K562 (cell line): ENCODE measurements around the gene SEMA6C. TPM values are rescaled to one million over a fixed set of nuclear protein-coding genes. Genes with fewer than 3 reads are reported as not detected.

Experiments used
- COPS2 ChIP-seq: fragments of 450-650 bp; conservative IDR thresholded peaks from 2 replicates; pipeline ENCODE4 v1.6.1; 2016; ENCODE audit warnings: mild to moderate bottlenecking, moderate library complexity
- MBD2 ChIP-seq: sonication (generic); IDR thresholded peaks from 2 replicates; pipeline ENCODE4 v1.6.1; 2016; ENCODE audit warnings: low read depth, borderline replicate concordance
- MTA3 ChIP-seq: fragments of 450-650 bp; formaldehyde crosslinking; IDR thresholded peaks from 2 replicates; pipeline ENCODE4 v1.6.1; 2017; ENCODE audit warnings: mild to moderate bottlenecking, borderline replicate concordance
- MXI1 ChIP-seq: IDR thresholded peaks from 2 replicates; pipeline ENCODE4 v1.6.1; 2011; ENCODE audit warnings: low read depth, mild to moderate bottlenecking, improper control_type of control experiment, low read length
- POLR2B ChIP-seq: fragments of 450-650 bp; IDR thresholded peaks from 2 replicates; pipeline ENCODE4 v1.6.1; 2018; ENCODE audit warnings: low read depth; ENCODE audit not compliant: partially characterized antibody
- RBM14 ChIP-seq: fragments of 200-400 bp; formaldehyde crosslinking; IDR thresholded peaks from 2 replicates; pipeline ENCODE4 v1.6.1; 2018; ENCODE audit warnings: low read depth, mild to moderate bottlenecking, low read length, moderate library complexity, borderline replicate concordance; ENCODE audit not compliant: insufficient read depth
- SAFB2 ChIP-seq: fragments of 200-400 bp; formaldehyde crosslinking; IDR thresholded peaks from 2 replicates; pipeline ENCODE4 v1.6.1; 2018; ENCODE audit warnings: borderline replicate concordance, low read length, low read depth, moderate library complexity; ENCODE audit not compliant: severe bottlenecking
- ZBTB1 ChIP-seq: sonication (generic); formaldehyde crosslinking; IDR thresholded peaks from 2 replicates; pipeline ENCODE4 v1.8.1; 2023; ENCODE audit warnings: missing genetic modification reagents, low read depth, mild to moderate bottlenecking, borderline replicate concordance
- ZNF263 ChIP-seq: sonication (generic); formaldehyde crosslinking; IDR thresholded peaks from 2 replicates; pipeline ENCODE4 v1.8.0; 2022; ENCODE audit warnings: mild to moderate bottlenecking, missing genetic modification reagents, borderline replicate concordance
- ZNF436 ChIP-seq: fragments of 250-450, 450-650 bp; sonication (Bioruptor Pico); formaldehyde crosslinking; IDR thresholded peaks from 2 replicates; pipeline ENCODE4 v1.7.0; 2020; ENCODE audit warnings: mild to moderate bottlenecking
- ZNF589 ChIP-seq: fragments of 200-800 bp; sonication (Bioruptor generic); IDR thresholded peaks from 2 replicates; pipeline ENCODE4 v1.6.1; 2016; ENCODE audit warnings: low read depth, missing genetic modification characterization, missing compliant biosample characterization
- ZNF830 ChIP-seq: fragments of 250-450 bp; sonication (Bioruptor Pico); IDR thresholded peaks from 2 replicates; pipeline ENCODE4 v1.5.0; 2021; ENCODE audit warnings: mild to moderate bottlenecking
- polyA plus RNA-seq, 8 experiments: library from polyadenylated mRNA; depleted of rRNA in 4 of 8; stranded (reverse) in 5 of 8; unstranded in 3 of 8; fragments of >200 nt; fragmentation: Nextera tagmentation in 2 of 8; fragmentation: Illumina TruSeq in 1 of 8; extraction: Ambion mirVana in 2 of 8; extraction: Trizol in 1 of 8; gene quantifications; 2 replicates each; pipeline versions ENCODE4 v1.2.1 to v1.2.3, GENCODE V29; 2011 to 2014; ENCODE audit warnings: inconsistent platforms in 1 of 8, missing spikeins in 1 of 8
- total RNA-seq, 7 experiments: library from RNA; depleted of rRNA in 6 of 7; stranded (reverse); fragments of >200 nt in 6 of 7; fragmentation: Illumina TruSeq in 2 of 7; extraction: Trizol in 2 of 7; gene quantifications; 2 replicates each; pipeline versions ENCODE4 v1.2.1 to v1.2.3, GENCODE V29; 2011 to 2021; ENCODE audit warnings: low replicate concordance in 1 of 7
- TF ChIP-seq, protein P1 (sequence below): IDR thresholded peaks from 2 replicates; pipeline ENCODE4 v1.6.1; 2011; ENCODE audit warnings: borderline replicate concordance, low read depth, mild to moderate bottlenecking, moderate library complexity, low read length; ENCODE audit not compliant: insufficient read depth, poor library complexity, severe bottlenecking
- TF ChIP-seq, protein P2 (sequence below): fragments of 450-650 bp; formaldehyde crosslinking; IDR thresholded peaks from 2 replicates; pipeline ENCODE4 v1.4.0; 2020; ENCODE audit warnings: mild to moderate bottlenecking, moderate library complexity
- TF ChIP-seq, protein P3 (sequence below): sonication (generic); formaldehyde crosslinking; IDR thresholded peaks from 2 replicates; pipeline ENCODE4 v1.8.0; 2022; ENCODE audit warnings: mild to moderate bottlenecking, low read depth, missing genetic modification reagents
- TF ChIP-seq, protein P4 (sequence below): fragments of 450-650 bp; IDR thresholded peaks from 2 replicates; pipeline ENCODE4 v1.6.1; 2017; ENCODE audit warnings: antibody characterized with exemption, mild to moderate bottlenecking

SEMA6C gene
- total and polyA plus RNA-seq, 9 of the 15 experiments (the other 6 are each of a cell fraction or from before 2014, with no cell fraction given) = 0.03 to 4.6 (median 0.95) TPM

DNA sequence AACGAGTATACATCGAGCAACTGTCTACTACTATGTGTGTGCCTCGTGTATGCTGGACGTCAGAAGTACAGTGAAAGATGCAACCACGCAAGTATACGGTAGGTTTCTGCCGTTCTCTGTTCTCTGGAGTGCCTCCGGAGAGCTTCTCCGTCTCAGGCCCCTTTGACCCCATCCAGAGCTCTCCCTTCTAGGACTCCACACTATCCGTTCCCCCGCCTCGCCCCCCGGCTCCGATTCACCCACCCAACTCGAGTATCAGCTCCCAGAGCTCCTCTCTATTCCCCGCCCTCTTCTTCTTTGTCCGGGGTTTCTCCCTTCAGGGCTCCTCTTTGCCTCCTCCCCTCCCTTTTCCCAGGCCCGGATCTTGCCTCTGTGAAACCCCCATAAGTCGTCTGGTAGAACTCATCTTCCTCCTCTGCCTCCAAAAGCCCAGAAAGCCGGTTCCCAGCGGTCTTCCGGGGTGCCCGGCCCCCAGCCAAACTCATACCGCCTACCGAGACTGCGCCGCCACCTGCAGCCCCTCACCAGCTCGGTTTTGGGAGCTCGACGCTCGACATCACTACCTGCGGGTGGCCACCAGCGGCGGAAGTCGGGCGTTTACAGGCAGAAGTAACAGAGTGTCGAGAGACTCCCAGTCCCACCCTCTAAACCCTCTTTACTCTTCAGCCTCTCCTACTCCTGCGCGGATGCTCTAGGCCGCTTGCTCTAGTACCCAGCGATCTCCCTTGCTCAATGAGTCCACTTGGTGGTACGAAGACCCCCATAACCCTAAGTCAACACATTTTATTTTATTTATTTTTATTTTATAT, 43.4 kb upstream of the SEMA6C start, which contains the start of gene VPS72 (continued):
- TF ChIP-seq, protein P1, sequence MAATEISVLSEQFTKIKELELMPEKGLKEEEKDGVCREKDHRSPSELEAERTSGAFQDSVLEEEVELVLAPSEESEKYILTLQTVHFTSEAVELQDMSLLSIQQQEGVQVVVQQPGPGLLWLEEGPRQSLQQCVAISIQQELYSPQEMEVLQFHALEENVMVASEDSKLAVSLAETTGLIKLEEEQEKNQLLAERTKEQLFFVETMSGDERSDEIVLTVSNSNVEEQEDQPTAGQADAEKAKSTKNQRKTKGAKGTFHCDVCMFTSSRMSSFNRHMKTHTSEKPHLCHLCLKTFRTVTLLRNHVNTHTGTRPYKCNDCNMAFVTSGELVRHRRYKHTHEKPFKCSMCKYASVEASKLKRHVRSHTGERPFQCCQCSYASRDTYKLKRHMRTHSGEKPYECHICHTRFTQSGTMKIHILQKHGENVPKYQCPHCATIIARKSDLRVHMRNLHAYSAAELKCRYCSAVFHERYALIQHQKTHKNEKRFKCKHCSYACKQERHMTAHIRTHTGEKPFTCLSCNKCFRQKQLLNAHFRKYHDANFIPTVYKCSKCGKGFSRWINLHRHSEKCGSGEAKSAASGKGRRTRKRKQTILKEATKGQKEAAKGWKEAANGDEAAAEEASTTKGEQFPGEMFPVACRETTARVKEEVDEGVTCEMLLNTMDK = no peak
- no peak for TF ChIP-seq SAFB2
- no peak for TF ChIP-seq ZNF830
- TF ChIP-seq RBM14 = no peak
- TF ChIP-seq, protein P2, sequence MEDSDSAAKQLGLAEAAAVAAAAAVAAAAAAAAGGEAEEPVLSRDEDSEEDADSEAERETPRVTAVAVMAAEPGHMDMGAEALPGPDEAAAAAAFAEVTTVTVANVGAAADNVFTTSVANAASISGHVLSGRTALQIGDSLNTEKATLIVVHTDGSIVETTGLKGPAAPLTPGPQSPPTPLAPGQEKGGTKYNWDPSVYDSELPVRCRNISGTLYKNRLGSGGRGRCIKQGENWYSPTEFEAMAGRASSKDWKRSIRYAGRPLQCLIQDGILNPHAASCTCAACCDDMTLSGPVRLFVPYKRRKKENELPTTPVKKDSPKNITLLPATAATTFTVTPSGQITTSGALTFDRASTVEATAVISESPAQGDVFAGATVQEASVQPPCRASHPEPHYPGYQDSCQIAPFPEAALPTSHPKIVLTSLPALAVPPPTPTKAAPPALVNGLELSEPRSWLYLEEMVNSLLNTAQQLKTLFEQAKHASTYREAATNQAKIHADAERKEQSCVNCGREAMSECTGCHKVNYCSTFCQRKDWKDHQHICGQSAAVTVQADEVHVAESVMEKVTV (CRISPR knock-in tag) = no peak
- TF ChIP-seq ZBTB1 (CRISPR knock-in tag) = no peak
- no peak for TF ChIP-seq COPS2
- TF ChIP-seq ZNF589 = no peak
- TF ChIP-seq ZNF436 (CRISPR knock-in tag) = no peak
- 0 out of 2 replicates have a peak, but pooled peaks have one; percentile 69 for TF ChIP-seq MBD2
- peak; percentile 73; the same call in 1 of the 2 replicates for TF ChIP-seq MTA3
- TF ChIP-seq POLR2B = peak; percentile 83
- TF ChIP-seq, protein P3, sequence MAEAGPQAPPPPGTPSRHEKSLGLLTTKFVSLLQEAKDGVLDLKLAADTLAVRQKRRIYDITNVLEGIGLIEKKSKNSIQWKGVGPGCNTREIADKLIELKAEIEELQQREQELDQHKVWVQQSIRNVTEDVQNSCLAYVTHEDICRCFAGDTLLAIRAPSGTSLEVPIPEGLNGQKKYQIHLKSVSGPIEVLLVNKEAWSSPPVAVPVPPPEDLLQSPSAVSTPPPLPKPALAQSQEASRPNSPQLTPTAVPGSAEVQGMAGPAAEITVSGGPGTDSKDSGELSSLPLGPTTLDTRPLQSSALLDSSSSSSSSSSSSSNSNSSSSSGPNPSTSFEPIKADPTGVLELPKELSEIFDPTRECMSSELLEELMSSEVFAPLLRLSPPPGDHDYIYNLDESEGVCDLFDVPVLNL (CRISPR knock-in tag) = no peak; the same call in 1 of the 2 replicates
- no peak for TF ChIP-seq ZNF263 (CRISPR knock-in tag)
- peak; percentile 45; the same call in 1 of the 2 replicates for TF ChIP-seq MXI1
- TF ChIP-seq, protein P4, sequence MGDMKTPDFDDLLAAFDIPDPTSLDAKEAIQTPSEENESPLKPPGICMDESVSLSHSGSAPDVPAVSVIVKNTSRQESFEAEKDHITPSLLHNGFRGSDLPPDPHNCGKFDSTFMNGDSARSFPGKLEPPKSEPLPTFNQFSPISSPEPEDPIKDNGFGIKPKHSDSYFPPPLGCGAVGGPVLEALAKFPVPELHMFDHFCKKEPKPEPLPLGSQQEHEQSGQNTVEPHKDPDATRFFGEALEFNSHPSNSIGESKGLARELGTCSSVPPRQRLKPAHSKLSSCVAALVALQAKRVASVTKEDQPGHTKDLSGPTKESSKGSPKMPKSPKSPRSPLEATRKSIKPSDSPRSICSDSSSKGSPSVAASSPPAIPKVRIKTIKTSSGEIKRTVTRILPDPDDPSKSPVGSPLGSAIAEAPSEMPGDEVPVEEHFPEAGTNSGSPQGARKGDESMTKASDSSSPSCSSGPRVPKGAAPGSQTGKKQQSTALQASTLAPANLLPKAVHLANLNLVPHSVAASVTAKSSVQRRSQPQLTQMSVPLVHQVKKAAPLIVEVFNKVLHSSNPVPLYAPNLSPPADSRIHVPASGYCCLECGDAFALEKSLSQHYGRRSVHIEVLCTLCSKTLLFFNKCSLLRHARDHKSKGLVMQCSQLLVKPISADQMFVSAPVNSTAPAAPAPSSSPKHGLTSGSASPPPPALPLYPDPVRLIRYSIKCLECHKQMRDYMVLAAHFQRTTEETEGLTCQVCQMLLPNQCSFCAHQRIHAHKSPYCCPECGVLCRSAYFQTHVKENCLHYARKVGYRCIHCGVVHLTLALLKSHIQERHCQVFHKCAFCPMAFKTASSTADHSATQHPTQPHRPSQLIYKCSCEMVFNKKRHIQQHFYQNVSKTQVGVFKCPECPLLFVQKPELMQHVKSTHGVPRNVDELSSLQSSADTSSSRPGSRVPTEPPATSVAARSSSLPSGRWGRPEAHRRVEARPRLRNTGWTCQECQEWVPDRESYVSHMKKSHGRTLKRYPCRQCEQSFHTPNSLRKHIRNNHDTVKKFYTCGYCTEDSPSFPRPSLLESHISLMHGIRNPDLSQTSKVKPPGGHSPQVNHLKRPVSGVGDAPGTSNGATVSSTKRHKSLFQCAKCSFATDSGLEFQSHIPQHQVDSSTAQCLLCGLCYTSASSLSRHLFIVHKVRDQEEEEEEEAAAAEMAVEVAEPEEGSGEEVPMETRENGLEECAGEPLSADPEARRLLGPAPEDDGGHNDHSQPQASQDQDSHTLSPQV = no peak; the same call in 1 of the 2 replicates
